ENCODE results near the gene SLC43A1. TPM values are rescaled to one million over a fixed set of nuclear protein-coding genes. Genes with fewer than 3 reads are reported as not detected.

Gene SLC43A1
- total RNA-seq, 1 experiment from 2014 or later: 27.1 TPM

DNA sequence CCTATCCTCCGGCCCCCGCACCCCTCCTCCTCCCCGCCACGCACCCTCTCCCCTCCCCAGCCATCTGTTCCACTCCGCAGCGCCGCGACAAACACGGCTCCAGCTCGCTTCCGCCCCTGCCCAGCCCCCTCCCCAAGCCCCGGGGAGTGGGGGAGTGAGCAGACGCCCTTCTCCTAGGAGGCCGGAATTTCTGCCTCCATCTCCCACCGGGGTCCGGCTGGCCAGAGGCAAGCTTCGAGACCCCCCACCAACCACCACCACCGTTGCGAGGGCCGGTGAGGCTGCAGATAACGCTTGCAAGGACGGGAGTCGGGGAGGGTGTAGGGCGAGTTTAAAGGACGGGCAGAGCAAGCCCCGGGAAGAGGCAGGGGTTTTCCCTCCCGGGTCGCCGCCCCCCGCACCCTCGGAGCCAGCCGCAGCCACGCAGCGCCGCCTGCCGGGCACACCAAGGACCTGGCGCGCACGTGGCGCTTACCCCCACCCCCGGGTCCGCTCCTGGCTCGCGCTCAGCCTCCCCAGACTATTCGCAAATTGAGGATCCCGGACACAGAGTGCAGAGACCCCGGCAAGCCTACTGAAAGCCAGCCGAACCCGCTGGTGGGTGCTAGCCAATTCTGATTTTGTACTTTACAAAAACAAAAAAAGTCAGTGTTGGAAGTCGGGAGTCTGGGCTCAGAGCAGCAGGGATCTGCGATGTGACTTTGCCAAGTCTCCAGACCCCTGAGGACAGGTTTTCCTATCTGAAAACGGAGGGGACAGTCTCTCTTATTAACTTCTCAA lies 32.5 kb downstream of the SLC43A1 start (continued):
- TF ChIP-seq, protein P1, sequence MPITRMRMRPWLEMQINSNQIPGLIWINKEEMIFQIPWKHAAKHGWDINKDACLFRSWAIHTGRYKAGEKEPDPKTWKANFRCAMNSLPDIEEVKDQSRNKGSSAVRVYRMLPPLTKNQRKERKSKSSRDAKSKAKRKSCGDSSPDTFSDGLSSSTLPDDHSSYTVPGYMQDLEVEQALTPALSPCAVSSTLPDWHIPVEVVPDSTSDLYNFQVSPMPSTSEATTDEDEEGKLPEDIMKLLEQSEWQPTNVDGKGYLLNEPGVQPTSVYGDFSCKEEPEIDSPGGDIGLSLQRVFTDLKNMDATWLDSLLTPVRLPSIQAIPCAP (CRISPR knock-in tag; IDR thresholded peaks at IDR 0.05): no peak
- TF ChIP-seq, protein P2, sequence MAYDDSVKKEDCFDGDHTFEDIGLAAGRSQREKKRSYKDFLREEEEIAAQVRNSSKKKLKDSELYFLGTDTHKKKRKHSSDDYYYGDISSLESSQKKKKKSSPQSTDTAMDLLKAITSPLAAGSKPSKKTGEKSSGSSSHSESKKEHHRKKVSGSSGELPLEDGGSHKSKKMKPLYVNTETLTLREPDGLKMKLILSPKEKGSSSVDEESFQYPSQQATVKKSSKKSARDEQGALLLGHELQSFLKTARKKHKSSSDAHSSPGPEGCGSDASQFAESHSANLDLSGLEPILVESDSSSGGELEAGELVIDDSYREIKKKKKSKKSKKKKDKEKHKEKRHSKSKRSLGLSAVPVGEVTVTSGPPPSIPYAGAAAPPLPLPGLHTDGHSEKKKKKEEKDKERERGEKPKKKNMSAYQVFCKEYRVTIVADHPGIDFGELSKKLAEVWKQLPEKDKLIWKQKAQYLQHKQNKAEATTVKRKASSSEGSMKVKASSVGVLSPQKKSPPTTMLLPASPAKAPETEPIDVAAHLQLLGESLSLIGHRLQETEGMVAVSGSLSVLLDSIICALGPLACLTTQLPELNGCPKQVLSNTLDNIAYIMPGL (CRISPR knock-in tag; IDR thresholded peaks at IDR 0.05): peak; percentile 77
- TF ChIP-seq ZNF317 (CRISPR knock-in tag; IDR thresholded peaks at IDR 0.05; ENCODE audit: borderline replicate concordance, low read depth): no peak

DNA sequence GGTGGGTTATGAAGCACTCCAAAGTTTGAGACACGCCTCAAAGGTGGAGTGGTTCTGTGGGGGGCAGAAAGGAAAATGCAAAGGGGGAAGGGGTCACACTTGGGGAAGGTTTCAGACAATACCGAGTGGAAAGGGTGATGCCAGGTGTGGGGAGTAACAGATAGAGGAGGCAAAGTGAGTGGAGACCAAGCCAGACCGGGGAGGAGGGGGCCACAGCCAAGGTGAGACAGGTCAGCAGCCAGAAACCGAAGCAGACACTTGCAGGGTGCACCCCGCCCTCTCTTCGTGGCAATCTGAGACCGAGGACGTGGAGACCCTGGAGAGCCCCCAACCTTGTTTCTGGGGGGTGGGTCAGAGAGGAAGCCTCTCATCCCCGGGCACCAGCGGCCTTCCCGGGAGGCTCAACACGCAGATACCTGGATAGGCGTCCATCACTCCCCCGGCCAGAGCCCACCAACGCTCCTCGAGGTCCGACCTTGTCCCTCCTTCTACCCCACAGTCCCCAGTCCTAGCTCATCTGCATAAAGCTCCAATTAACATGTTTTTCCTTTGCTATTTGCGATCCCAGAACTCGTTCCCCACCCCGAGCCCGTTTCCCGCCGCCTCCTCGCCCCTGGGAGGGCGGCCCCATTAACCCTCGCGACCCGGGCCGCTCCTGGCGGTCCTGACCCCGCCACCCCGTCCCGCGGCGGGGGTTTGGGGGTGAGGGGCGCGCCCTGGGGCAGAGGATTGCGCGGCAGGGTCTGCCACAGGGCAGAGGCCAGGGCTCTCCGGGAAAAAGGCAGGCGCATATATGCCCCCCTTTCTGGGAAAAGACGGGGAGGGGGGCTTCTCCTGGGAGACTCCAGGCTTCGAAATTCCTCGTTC lies 33.4 kb downstream of the SLC43A1 start:
- no peaks in the 10 kb centered on the region for H3K9me3 Mint-ChIP-seq
- TF ChIP-seq, protein P3, sequence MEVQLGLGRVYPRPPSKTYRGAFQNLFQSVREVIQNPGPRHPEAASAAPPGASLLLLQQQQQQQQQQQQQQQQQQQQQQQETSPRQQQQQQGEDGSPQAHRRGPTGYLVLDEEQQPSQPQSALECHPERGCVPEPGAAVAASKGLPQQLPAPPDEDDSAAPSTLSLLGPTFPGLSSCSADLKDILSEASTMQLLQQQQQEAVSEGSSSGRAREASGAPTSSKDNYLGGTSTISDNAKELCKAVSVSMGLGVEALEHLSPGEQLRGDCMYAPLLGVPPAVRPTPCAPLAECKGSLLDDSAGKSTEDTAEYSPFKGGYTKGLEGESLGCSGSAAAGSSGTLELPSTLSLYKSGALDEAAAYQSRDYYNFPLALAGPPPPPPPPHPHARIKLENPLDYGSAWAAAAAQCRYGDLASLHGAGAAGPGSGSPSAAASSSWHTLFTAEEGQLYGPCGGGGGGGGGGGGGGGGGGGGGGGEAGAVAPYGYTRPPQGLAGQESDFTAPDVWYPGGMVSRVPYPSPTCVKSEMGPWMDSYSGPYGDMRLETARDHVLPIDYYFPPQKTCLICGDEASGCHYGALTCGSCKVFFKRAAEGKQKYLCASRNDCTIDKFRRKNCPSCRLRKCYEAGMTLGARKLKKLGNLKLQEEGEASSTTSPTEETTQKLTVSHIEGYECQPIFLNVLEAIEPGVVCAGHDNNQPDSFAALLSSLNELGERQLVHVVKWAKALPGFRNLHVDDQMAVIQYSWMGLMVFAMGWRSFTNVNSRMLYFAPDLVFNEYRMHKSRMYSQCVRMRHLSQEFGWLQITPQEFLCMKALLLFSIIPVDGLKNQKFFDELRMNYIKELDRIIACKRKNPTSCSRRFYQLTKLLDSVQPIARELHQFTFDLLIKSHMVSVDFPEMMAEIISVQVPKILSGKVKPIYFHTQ (CRISPR knock-in tag; IDR thresholded peaks at IDR 0.05): no peak
- TF ChIP-seq, protein P4, sequence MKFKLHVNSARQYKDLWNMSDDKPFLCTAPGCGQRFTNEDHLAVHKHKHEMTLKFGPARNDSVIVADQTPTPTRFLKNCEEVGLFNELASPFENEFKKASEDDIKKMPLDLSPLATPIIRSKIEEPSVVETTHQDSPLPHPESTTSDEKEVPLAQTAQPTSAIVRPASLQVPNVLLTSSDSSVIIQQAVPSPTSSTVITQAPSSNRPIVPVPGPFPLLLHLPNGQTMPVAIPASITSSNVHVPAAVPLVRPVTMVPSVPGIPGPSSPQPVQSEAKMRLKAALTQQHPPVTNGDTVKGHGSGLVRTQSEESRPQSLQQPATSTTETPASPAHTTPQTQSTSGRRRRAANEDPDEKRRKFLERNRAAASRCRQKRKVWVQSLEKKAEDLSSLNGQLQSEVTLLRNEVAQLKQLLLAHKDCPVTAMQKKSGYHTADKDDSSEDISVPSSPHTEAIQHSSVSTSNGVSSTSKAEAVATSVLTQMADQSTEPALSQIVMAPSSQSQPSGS (CRISPR knock-in tag; IDR thresholded peaks at IDR 0.05; ENCODE audit: borderline replicate concordance, low read depth): no peak
- TF ChIP-seq, protein P1 (CRISPR knock-in tag; IDR thresholded peaks at IDR 0.05): no peak
- TF ChIP-seq, protein P5, sequence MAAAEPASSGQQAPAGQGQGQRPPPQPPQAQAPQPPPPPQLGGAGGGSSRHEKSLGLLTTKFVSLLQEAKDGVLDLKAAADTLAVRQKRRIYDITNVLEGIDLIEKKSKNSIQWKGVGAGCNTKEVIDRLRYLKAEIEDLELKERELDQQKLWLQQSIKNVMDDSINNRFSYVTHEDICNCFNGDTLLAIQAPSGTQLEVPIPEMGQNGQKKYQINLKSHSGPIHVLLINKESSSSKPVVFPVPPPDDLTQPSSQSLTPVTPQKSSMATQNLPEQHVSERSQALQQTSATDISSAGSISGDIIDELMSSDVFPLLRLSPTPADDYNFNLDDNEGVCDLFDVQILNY (CRISPR knock-in tag; IDR thresholded peaks at IDR 0.05): peak; percentile 5; the same call in 1 of the 2 replicates
- no peak for TF ChIP-seq RELA (CRISPR knock-in tag; IDR thresholded peaks at IDR 0.05; ENCODE audit: borderline replicate concordance)
- peak; percentile 5 for ATAC-seq
- H3K4me1 Mint-ChIP-seq: peaks cover 48% of the 10 kb centered on the region
- peak overlapping the region; percentile 72 for H3K4me3 Mint-ChIP-seq
- H3K27me3 Mint-ChIP-seq (ENCODE audit: low read depth): peaks cover 60% of the 10 kb centered on the region
- no peak overlapping the region for H3K27ac Mint-ChIP-seq
- ChIA-PET POLR2A (interaction anchor here (0.5 to 2.3 kb wide), 6 partner anchors 8 to 317 kb away, joined by 3 to 12 read pairs (median 4); no protein-coding TSS in a partner anchor), CTCF (interaction anchor here (0.5 to 9.7 kb wide), 25 partner anchors 8 to 170 kb away, joined by 3 to 260 read pairs (median 4); partner anchors contain the start of genes P2RX3, RTN4RL2 and SLC43A1)
- DNase-seq (ENCODE audit: low spot score): no peak
- peaks cover 9% of the 10 kb centered on the region; the same call in 1 of the 2 replicates for H3K36me3 Mint-ChIP-seq

DNA sequence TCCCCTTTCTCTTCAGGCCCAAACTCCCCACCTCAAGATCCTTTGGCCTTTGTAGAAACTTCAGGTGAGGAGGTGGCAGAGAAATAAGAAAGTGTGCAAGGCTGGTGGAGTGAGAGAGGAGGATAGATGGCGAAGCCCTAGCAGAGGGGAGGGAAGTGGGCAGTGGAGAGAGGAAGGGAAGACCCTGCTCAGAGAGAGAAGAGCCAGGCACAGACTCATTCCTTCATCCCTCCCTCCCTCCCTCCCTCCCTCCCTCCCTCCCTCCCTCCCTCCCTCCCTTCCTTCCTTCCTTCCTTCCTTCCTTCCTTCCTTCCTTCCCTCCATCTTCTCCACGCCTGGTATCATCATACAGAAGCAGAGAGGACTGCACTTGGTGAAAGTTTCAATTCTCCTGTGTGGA lies 34.2 kb downstream of the SLC43A1 start:
- peaks cover 67% of the 10 kb centered on the region for H3K27me3 Mint-ChIP-seq (ENCODE audit: low read depth)
- ChIA-PET POLR2A (interaction anchor here (0.9 to 1.0 kb wide), 2 partner anchors 20 to 24 kb away, joined by 3 read pairs; no protein-coding TSS in a partner anchor), CTCF (interaction anchor here (1.4 to 9.7 kb wide), 6 partner anchors 12 to 136 kb away, joined by 4 to 260 read pairs (median 32); partner anchors contain the start of gene RTN4RL2)
- peaks cover 51% of the 10 kb centered on the region for H3K4me1 Mint-ChIP-seq
- peak overlapping the region; percentile 72 for H3K4me3 Mint-ChIP-seq
- H3K9me3 Mint-ChIP-seq: no peaks in the 10 kb centered on the region
- H3K27ac Mint-ChIP-seq: no peak overlapping the region
- ATAC-seq (no peak), DNase-seq (ENCODE audit: low spot score) (no peak)
- peaks cover 9% of the 10 kb centered on the region; the same call in 1 of the 2 replicates for H3K36me3 Mint-ChIP-seq
- TF ChIP-seq, protein P6, sequence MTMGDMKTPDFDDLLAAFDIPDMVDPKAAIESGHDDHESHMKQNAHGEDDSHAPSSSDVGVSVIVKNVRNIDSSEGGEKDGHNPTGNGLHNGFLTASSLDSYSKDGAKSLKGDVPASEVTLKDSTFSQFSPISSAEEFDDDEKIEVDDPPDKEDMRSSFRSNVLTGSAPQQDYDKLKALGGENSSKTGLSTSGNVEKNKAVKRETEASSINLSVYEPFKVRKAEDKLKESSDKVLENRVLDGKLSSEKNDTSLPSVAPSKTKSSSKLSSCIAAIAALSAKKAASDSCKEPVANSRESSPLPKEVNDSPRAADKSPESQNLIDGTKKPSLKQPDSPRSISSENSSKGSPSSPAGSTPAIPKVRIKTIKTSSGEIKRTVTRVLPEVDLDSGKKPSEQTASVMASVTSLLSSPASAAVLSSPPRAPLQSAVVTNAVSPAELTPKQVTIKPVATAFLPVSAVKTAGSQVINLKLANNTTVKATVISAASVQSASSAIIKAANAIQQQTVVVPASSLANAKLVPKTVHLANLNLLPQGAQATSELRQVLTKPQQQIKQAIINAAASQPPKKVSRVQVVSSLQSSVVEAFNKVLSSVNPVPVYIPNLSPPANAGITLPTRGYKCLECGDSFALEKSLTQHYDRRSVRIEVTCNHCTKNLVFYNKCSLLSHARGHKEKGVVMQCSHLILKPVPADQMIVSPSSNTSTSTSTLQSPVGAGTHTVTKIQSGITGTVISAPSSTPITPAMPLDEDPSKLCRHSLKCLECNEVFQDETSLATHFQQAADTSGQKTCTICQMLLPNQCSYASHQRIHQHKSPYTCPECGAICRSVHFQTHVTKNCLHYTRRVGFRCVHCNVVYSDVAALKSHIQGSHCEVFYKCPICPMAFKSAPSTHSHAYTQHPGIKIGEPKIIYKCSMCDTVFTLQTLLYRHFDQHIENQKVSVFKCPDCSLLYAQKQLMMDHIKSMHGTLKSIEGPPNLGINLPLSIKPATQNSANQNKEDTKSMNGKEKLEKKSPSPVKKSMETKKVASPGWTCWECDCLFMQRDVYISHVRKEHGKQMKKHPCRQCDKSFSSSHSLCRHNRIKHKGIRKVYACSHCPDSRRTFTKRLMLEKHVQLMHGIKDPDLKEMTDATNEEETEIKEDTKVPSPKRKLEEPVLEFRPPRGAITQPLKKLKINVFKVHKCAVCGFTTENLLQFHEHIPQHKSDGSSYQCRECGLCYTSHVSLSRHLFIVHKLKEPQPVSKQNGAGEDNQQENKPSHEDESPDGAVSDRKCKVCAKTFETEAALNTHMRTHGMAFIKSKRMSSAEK (CRISPR knock-in tag; IDR thresholded peaks at IDR 0.05; ENCODE audit: borderline replicate concordance): no peak
- TF ChIP-seq, protein P7, sequence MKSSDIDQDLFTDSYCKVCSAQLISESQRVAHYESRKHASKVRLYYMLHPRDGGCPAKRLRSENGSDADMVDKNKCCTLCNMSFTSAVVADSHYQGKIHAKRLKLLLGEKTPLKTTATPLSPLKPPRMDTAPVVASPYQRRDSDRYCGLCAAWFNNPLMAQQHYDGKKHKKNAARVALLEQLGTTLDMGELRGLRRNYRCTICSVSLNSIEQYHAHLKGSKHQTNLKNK (CRISPR knock-in tag; IDR thresholded peaks at IDR 0.05): no peak
- TF ChIP-seq TEAD4 (CRISPR knock-in tag; IDR thresholded peaks at IDR 0.05) (no peak), ZNF416 (CRISPR knock-in tag; IDR thresholded peaks at IDR 0.05) (no peak), ESRRA (CRISPR knock-in tag; IDR thresholded peaks at IDR 0.05; ENCODE audit: borderline replicate concordance) (no peak), RELA (CRISPR knock-in tag; IDR thresholded peaks at IDR 0.05; ENCODE audit: borderline replicate concordance) (no peak)
